ENCODE measurements around the gene SLC43A3. TPM values are rescaled to one million over a fixed set of nuclear protein-coding genes. Genes with fewer than 3 reads are reported as not detected.

SLC43A3 gene
- total RNA-seq, 1 donor from 2014 or later: 211 TPM

- TF ChIP-seq CTCF (IDR thresholded peaks at IDR 0.05): no peak
- H3K27me3 ChIP-seq: no peaks in the 10 kb centered on the region
- no peaks in the 10 kb centered on the region for H3K4me1 ChIP-seq
- intact Hi-C loops (cut with DNase I): no loop called here
- no peaks in the 10 kb centered on the region for H3K9me3 ChIP-seq
- H3K27ac ChIP-seq: no peak within 1 kb of the TSS
- no peak for DNase-seq (ENCODE audit: low spot score in 2 of 2)
- no peak within 1 kb of the TSS for H3K4me3 ChIP-seq
- H3K36me3 ChIP-seq: no peaks in the 10 kb centered on the region
Measured at GRCh38 chr11:57390535-57390934, 36.4 kb downstream of the SLC43A3 start, which contains the start of gene PRG2. Gene PRG2, minus strand, starts transcription at chr11:57390650. Its CDS starts 706 bp downstream, at chr11:57389944.

- no peak for TF ChIP-seq CTCF (IDR thresholded peaks at IDR 0.05)
- DNase-seq (ENCODE audit: low spot score in 2 of 2): no peak
- no peaks in the 10 kb centered on the region for H3K36me3 ChIP-seq
- H3K9me3 ChIP-seq: no peaks in the 10 kb centered on the region
- no peaks in the 10 kb centered on the region for H3K4me1 ChIP-seq
- H3K27me3 ChIP-seq: no peaks in the 10 kb centered on the region
- H3K4me3 ChIP-seq: no peak overlapping the region
- no peak overlapping the region for H3K27ac ChIP-seq
- intact Hi-C loops (cut with DNase I): no loop called here
Measured at GRCh38 chr11:57387289-57388030, 39.5 kb downstream of the SLC43A3 start.

DNA sequence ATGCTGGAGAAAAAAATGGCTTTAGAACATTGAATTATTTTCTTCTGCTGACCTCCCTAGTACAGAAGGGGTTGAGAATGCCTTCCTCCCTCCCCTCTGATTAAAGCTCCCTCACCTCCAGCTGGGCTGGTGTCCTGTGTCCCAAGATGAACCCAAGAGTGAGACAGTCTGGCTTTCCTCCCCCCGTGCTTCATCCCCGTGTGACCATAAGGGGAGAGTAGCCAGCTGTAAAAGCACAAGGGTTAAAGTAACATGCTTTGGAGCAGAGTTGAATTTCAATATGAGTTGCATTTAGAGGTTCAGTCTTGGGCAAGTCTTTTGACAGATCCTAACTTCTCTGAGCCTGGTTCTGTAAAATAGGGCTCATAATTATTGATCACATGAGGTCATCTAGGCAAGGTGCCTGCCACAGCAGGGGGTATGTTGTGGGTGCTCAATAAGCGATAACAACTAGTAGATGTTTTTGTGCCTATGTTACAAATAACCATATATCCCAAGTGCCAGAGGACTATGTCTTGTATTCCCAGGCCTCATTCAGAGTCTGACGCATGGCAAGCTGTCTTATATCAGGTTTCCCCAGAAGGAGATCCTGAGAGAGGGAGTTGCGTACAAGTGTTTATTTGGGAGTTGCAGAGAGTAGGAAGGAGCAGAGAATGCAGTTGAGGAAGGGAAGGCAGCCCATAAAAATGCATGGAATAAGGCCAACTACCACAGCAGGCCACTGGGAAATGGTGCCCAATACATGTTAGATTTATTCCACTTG is 40.6 kb downstream of the SLC43A3 start:
- Histone ChIP-seq H3K27ac (no peak overlapping the region), H3K36me3 (no peaks in the 10 kb centered on the region), H3K27me3 (no peaks in the 10 kb centered on the region), H3K9me3 (no peaks in the 10 kb centered on the region), H3K4me3 (no peak overlapping the region), H3K4me1 (no peaks in the 10 kb centered on the region)
- intact Hi-C loops (cut with DNase I): no loop called here
- no peak for DNase-seq (ENCODE audit: low spot score in 2 of 2)
- TF ChIP-seq CTCF (IDR thresholded peaks at IDR 0.05): no peak

- Histone ChIP-seq H3K36me3 (no peaks in the 10 kb centered on the region), H3K4me1 (no peaks in the 10 kb centered on the region), H3K27ac (no peak within 1 kb of the TSS), H3K9me3 (no peaks in the 10 kb centered on the region), H3K27me3 (no peaks in the 10 kb centered on the region), H3K4me3 (no peak within 1 kb of the TSS)
- TF ChIP-seq CTCF (IDR thresholded peaks at IDR 0.05): no peak
- no peak for DNase-seq (ENCODE audit: low spot score in 2 of 2)
- intact Hi-C loops (cut with DNase I): no loop called here
Measured at GRCh38 chr11:57380975-57381374, 45.9 kb downstream of the SLC43A3 start, which contains the start of gene PRG3. Gene PRG3, minus strand, starts transcription at chr11:57381150. Its CDS starts 442 bp downstream, at chr11:57380708.

DNA sequence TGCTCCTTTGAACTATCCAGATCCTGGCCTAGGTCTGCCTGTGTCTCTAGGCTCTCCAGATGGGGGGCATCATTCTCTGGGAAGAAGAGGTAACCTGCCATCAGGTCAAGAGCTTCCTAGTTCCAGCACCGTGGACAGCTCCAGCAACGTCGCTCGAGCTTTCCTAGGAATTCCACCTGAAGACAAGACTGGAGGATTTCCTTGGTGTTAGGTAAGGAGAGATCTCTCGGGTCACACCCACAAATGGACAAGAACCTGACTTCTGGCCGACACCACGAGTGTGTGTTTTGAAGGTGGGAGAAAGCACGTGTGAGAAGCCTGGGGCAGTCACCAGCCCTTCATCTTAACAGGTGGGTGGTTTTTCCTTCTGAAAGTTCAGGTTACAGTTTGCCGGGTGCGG is 47.2 kb downstream of the SLC43A3 start:
- H3K27ac ChIP-seq: no peak overlapping the region
- no peaks in the 10 kb centered on the region for H3K9me3 ChIP-seq
- H3K4me3 ChIP-seq: no peak overlapping the region
- DNase-seq (ENCODE audit: low spot score in 2 of 2): no peak
- H3K4me1 ChIP-seq: no peaks in the 10 kb centered on the region
- TF ChIP-seq CTCF (IDR thresholded peaks at IDR 0.05): no peak
- H3K36me3 ChIP-seq: no peaks in the 10 kb centered on the region
- no peaks in the 10 kb centered on the region for H3K27me3 ChIP-seq
- intact Hi-C loops (cut with DNase I): no loop called here
